Keratinocyte (primary cell): ENCODE results near the gene MSH2. TPM values are rescaled to one million over a fixed set of nuclear protein-coding genes. Genes with fewer than 3 reads are reported as not detected.

ENCODE experiments used
- DNase-seq: peaks from one replicate; pipeline ENCODE4 v3.0.0-alpha.2; 2011; ENCODE audit warnings: low read depth, missing footprints, low spot score
- FAIRE-seq: peaks from 2 replicates; lab custom pipeline; 2011; peaks lifted over from hg19 to GRCh38; lab: Jason Lieb, UNC
- H2AFZ ChIP-seq: 2 replicates; pipeline ENCODE4 v1.6.0; 2012; ENCODE audit warnings: low read length, control low read depth, inconsistent platforms; ENCODE audit not compliant: control insufficient read depth
- H3K27ac ChIP-seq: 2 replicates; pipeline ENCODE4 v1.5.1; 2011; ENCODE audit warnings: low read length; ENCODE audit not compliant: control insufficient read depth, insufficient read depth
- H3K27me3 ChIP-seq: 3 replicates; pipeline ENCODE4 v1.6.0; 2011; ENCODE audit warnings: low read length; ENCODE audit not compliant: control insufficient read depth, insufficient read depth; ENCODE audit errors: extremely low read depth
- H3K36me3 ChIP-seq, 2 experiments: 2 replicates in 1 of 2; 3 replicates in 1 of 2; pipeline ENCODE4 v1.5.1; 2011; ENCODE audit warnings: low read length in 2 of 2, mild to moderate bottlenecking in 1 of 2; ENCODE audit not compliant: control insufficient read depth in 2 of 2, insufficient read depth in 2 of 2; ENCODE audit errors: extremely low read depth in 1 of 2
- H3K4me1 ChIP-seq: 3 replicates; pipeline ENCODE4 v1.5.1; 2011; ENCODE audit warnings: low read length; ENCODE audit not compliant: control insufficient read depth, insufficient read depth; ENCODE audit errors: extremely low read depth
- H3K4me2 ChIP-seq: 3 replicates; pipeline ENCODE4 v1.6.0; 2011; ENCODE audit warnings: low read depth, low read length; ENCODE audit not compliant: control insufficient read depth, insufficient read depth; ENCODE audit errors: extremely low read depth
- H3K4me3 ChIP-seq, 3 experiments: fragments of 200-600 bp in 1 of 3; sonication (generic) in 1 of 3; 2 replicates in 2 of 3; 3 replicates in 1 of 3; pipeline ENCODE4 v1.5.1; 2011 to 2016; ENCODE audit warnings: low read length in 3 of 3, mild to moderate bottlenecking in 3 of 3, control low read depth in 2 of 3, inconsistent platforms in 1 of 3, low read depth in 1 of 3, mixed read lengths in 1 of 3, mixed run types in 1 of 3, moderate library complexity in 1 of 3; ENCODE audit not compliant: control insufficient read depth in 2 of 3, insufficient read depth in 2 of 3; ENCODE audit errors: extremely low read depth in 1 of 3
- H3K79me2 ChIP-seq: 2 replicates; pipeline ENCODE4 v1.6.0; 2012; ENCODE audit warnings: low read length; ENCODE audit not compliant: control insufficient read depth, insufficient read depth
- H3K9ac ChIP-seq: 3 replicates; pipeline ENCODE4 v1.6.0; 2011; ENCODE audit warnings: low read length; ENCODE audit not compliant: control insufficient read depth, insufficient read depth; ENCODE audit errors: extremely low read depth
- H3K9me1 ChIP-seq: 3 replicates; pipeline ENCODE4 v1.6.0; 2011; ENCODE audit warnings: low read length; ENCODE audit not compliant: control insufficient read depth, insufficient read depth; ENCODE audit errors: extremely low read depth
- H3K9me3 ChIP-seq: 2 replicates; pipeline ENCODE4 v1.5.1; 2012; ENCODE audit warnings: low read depth, low read length; ENCODE audit not compliant: control insufficient read depth
- H4K20me1 ChIP-seq: 3 replicates; pipeline ENCODE4 v1.6.0; 2011; ENCODE audit warnings: low read length; ENCODE audit not compliant: control insufficient read depth, insufficient read depth; ENCODE audit errors: extremely low read depth
- EZH2 ChIP-seq: IDR thresholded peaks from one replicate; pipeline ENCODE4 v1.6.1; 2012; ENCODE audit warnings: inconsistent platforms, mild to moderate bottlenecking, low read length, moderate library complexity
- dilution Hi-C: fragments of 300-500 bp; cut with MboI; formaldehyde crosslinking; loops from one replicate; pipeline ENCODE4 v1.7.0; 2020; ENCODE audit warnings: low sequenced_read_pairs; ENCODE audit not compliant: extremely low pct_ligation_motif_present
- polyA plus RNA-seq, 5 experiments: library from polyadenylated mRNA; depleted of rRNA in 3 of 5; stranded (reverse) in 3 of 5; stranded (forward) in 1 of 5; unstranded in 1 of 5; fragments of >200 nt; gene quantifications; 1 replicate in 1 of 5; 2 replicates in 3 of 5; 3 replicates in 1 of 5; pipeline versions ENCODE4 v1.2.1 to v1.2.3, GENCODE V29; 2011 to 2012; ENCODE audit warnings: missing spikeins in 2 of 5, low read depth in 1 of 5, low replicate concordance in 1 of 5
- TF ChIP-seq, protein P1 (sequence below), 3 experiments: IDR thresholded peaks in 1 of 3; conservative IDR thresholded peaks in 1 of 3; optimal IDR thresholded peaks in 1 of 3; 2 replicates in 2 of 3; 3 replicates in 1 of 3; pipeline versions ENCODE3 to v1.5.1; 2011; ENCODE audit warnings: low read length in 3 of 3, mild to moderate bottlenecking in 3 of 3, moderate library complexity in 2 of 3, control low read depth in 1 of 3, inconsistent platforms in 1 of 3; ENCODE audit not compliant: insufficient read depth in 2 of 3; ENCODE audit errors: extremely low read depth in 1 of 3

Gene MSH2
- polyA plus RNA-seq, 1 donor (not counting 4 experiments of a cell fraction or from before 2014, with no cell fraction given) = 16.8 TPM

DNA sequence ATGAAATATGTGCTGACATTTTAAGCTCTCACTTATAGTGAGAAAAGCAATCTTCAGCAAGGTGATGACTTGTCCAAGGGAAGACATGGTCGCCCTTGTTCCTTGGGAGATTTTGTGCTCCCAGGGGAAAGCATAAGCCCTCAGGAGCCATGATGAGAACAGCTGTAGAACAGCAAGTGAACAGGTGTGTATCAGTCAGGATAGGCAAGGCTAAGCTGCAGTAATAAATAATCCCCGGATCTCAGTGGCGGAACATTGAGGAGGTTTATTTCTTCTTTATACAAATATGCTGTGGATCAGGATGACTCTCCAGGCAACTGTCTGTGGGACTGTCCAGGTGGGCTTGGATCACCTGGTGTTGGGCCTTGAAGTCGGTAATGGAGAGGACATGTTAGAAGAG, 103.1 kb downstream of the MSH2 start:
- TF ChIP-seq, protein P1, sequence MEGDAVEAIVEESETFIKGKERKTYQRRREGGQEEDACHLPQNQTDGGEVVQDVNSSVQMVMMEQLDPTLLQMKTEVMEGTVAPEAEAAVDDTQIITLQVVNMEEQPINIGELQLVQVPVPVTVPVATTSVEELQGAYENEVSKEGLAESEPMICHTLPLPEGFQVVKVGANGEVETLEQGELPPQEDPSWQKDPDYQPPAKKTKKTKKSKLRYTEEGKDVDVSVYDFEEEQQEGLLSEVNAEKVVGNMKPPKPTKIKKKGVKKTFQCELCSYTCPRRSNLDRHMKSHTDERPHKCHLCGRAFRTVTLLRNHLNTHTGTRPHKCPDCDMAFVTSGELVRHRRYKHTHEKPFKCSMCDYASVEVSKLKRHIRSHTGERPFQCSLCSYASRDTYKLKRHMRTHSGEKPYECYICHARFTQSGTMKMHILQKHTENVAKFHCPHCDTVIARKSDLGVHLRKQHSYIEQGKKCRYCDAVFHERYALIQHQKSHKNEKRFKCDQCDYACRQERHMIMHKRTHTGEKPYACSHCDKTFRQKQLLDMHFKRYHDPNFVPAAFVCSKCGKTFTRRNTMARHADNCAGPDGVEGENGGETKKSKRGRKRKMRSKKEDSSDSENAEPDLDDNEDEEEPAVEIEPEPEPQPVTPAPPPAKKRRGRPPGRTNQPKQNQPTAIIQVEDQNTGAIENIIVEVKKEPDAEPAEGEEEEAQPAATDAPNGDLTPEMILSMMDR (optimal IDR thresholded peaks at IDR 0.05 in 1 of 3, IDR thresholded peaks at IDR 0.05 in 1 of 3, conservative IDR thresholded peaks at IDR 0.05 in 1 of 3; ENCODE audit: extremely low read depth in 1 of 3, insufficient read depth in 2 of 3, low read length in 3 of 3) = no peak
- TF ChIP-seq EZH2 = no peak
- H4K20me1 ChIP-seq = no peaks in the 10 kb centered on the region
- H3K27me3 ChIP-seq = peaks cover 10% of the 10 kb centered on the region
- no peak overlapping the region for H3K4me3 ChIP-seq
- no peaks in the 10 kb centered on the region for H3K9me1 ChIP-seq
- peaks cover 2% of the 10 kb centered on the region for H3K9me3 ChIP-seq
- dilution Hi-C loops = no loop called here
- peaks cover 12% of the 10 kb centered on the region for H3K4me1 ChIP-seq
- DNase-seq (no peak), FAIRE-seq (no peak)
- H3K79me2 ChIP-seq = no peaks in the 10 kb centered on the region
- no peaks in the 10 kb centered on the region for H3K36me3 ChIP-seq
- H3K27ac ChIP-seq = no peak overlapping the region
- no peak overlapping the region for H3K4me2 ChIP-seq
- no peak overlapping the region for H2AFZ ChIP-seq
- H3K9ac ChIP-seq = no peak overlapping the region

DNA sequence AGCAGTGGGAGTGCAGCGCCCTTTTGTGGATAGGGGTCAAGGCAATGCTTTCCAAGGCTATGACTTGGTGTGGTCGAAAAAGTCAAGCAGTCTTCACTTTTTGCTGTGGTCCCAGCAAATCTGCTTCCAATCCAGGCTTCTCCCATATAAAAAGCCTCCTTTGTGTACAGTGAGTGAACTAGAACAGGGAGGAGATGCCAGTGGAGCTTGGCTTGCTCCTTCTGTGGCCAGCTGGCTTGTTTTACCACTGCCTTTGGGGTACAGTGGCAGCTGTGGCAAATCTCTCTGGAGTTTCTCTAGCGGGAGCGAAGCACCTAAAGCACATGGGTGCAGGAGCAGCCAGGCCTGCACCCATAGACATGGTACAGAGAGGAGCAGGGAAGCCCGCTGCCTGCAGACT, 103.5 kb downstream of the MSH2 start:
- Histone ChIP-seq H2AFZ (no peak overlapping the region), H4K20me1 (no peaks in the 10 kb centered on the region), H3K79me2 (no peaks in the 10 kb centered on the region), H3K36me3 (no peaks in the 10 kb centered on the region), H3K4me3 (no peak overlapping the region), H3K9ac (no peak overlapping the region), H3K27ac (no peak overlapping the region), H3K9me1 (no peaks in the 10 kb centered on the region), H3K4me2 (no peak overlapping the region), H3K9me3 (peaks cover 2% of the 10 kb centered on the region), H3K4me1 (peaks cover 8% of the 10 kb centered on the region), H3K27me3 (peaks cover 10% of the 10 kb centered on the region)
- DNase-seq (no peak), FAIRE-seq (no peak)
- no peak for TF ChIP-seq EZH2
- TF ChIP-seq, protein P1 (optimal IDR thresholded peaks at IDR 0.05 in 1 of 3, IDR thresholded peaks at IDR 0.05 in 1 of 3, conservative IDR thresholded peaks at IDR 0.05 in 1 of 3; ENCODE audit: extremely low read depth in 1 of 3, insufficient read depth in 2 of 3, low read length in 3 of 3) = no peak
- dilution Hi-C loops = no loop called here
